Measurements from ENCODE around the gene RAD54L. TPM values are rescaled to one million over a fixed set of nuclear protein-coding genes. Genes with fewer than 3 reads are reported as not detected.

Gene RAD54L
- total and polyA plus RNA-seq, 9 donors = 2.8 to 9.2 (median 7.8) TPM

DNA sequence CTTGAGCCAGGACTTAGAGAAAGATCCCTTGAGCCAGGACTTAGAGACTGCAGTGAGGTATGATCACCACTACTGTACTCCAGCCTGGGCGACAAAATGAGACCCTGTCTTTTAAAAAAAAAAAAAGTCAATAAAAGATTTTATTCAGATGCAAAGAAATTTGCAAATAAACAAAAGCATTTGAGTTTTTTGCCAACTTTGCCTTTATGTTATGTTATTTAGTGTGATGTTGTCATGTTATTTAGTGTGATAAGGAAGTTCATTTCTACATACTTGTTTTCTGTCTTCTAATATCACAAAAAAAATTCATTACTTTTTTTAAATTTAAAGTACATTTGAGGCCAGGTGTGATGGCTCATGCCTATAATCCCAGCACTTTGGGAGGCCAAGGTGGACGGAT is 9.0 kb downstream of the RAD54L start:
- no peaks in the 10 kb centered on the region for H3K4me1 ChIP-seq (ENCODE audit: control insufficient read depth, insufficient read depth, low read length)
- no peaks in the 10 kb centered on the region for H3K9me3 ChIP-seq (replicated peaks; ENCODE audit: control insufficient read depth, low read depth, low read length)
- no peak overlapping the region for H3K4me3 ChIP-seq (ENCODE audit: low read length)
- no peak for DNase-seq
- no CpG with 5 or more reads among the region's 2 CpGs for WGBS (ENCODE audit: insufficient coverage)
- no peaks in the 10 kb centered on the region for H3K27me3 ChIP-seq (ENCODE audit: control insufficient read depth, insufficient read depth, low read length)
- H3K36me3 ChIP-seq (ENCODE audit: control insufficient read depth, insufficient read depth, low read length) = peaks cover 35% of the 10 kb centered on the region
- H3K27ac ChIP-seq (ENCODE audit: low read length) = no peak overlapping the region

- no peaks in the 10 kb centered on the region for H3K9me3 ChIP-seq (replicated peaks; ENCODE audit: control insufficient read depth, low read depth, low read length)
- no peak overlapping the region for H3K27ac ChIP-seq (ENCODE audit: low read length)
- WGBS (ENCODE audit: insufficient coverage) = 80% methylated on average over 1 of the region's 1 CpG
- peaks cover 52% of the 10 kb centered on the region for H3K36me3 ChIP-seq (ENCODE audit: control insufficient read depth, insufficient read depth, low read length)
- H3K4me3 ChIP-seq (ENCODE audit: low read length) = no peak overlapping the region
- H3K27me3 ChIP-seq (ENCODE audit: control insufficient read depth, insufficient read depth, low read length) = no peaks in the 10 kb centered on the region
- H3K4me1 ChIP-seq (ENCODE audit: control insufficient read depth, insufficient read depth, low read length) = no peaks in the 10 kb centered on the region
- DNase-seq = no peak
Observed at GRCh38 chr1:46262508-46262907, 14.9 kb downstream of the RAD54L start.

- H3K9me3 ChIP-seq (replicated peaks; ENCODE audit: control insufficient read depth, low read depth, low read length) = no peaks in the 10 kb centered on the region
- H3K36me3 ChIP-seq (ENCODE audit: control insufficient read depth, insufficient read depth, low read length) = peaks cover 55% of the 10 kb centered on the region
- H3K27ac ChIP-seq (ENCODE audit: low read length) = no peak overlapping the region
- WGBS (ENCODE audit: insufficient coverage) = no CpG with 5 or more reads among the region's 2 CpGs
- no peaks in the 10 kb centered on the region for H3K4me1 ChIP-seq (ENCODE audit: control insufficient read depth, insufficient read depth, low read length)
- H3K27me3 ChIP-seq (ENCODE audit: control insufficient read depth, insufficient read depth, low read length) = no peaks in the 10 kb centered on the region
- H3K4me3 ChIP-seq (ENCODE audit: low read length) = no peak overlapping the region
- no peak for DNase-seq
Observed at GRCh38 chr1:46263146-46263545, 15.6 kb downstream of the RAD54L start.

DNA sequence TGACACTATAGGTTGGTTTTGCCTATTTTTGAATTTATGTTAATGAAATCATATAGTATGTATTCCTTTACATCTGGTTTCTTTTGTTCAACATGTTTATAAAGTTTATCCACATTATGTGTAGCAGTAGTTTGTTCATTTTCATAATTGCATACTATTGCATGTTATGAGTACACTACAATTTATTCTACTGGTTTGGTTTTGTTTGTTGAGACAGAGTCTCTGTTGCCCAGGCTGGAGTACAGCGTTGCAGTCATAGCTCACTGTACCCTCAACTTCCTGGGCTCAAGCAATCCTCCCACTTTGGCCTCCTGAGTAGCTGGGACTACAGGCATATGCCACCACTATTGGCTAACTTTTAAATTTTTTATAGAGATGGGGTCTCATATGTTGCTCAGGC is 21.0 kb downstream of the RAD54L start:
- Histone ChIP-seq H3K27ac (ENCODE audit: low read length) (no peak overlapping the region), H3K4me3 (ENCODE audit: low read length) (no peak overlapping the region), H3K9me3 (replicated peaks; ENCODE audit: control insufficient read depth, low read depth, low read length) (no peaks in the 10 kb centered on the region), H3K4me1 (ENCODE audit: control insufficient read depth, insufficient read depth, low read length) (no peaks in the 10 kb centered on the region), H3K36me3 (ENCODE audit: control insufficient read depth, insufficient read depth, low read length) (peaks cover 50% of the 10 kb centered on the region), H3K27me3 (ENCODE audit: control insufficient read depth, insufficient read depth, low read length) (no peaks in the 10 kb centered on the region)
- no CpG with 5 or more reads among the region's 1 CpG for WGBS (ENCODE audit: insufficient coverage)
- no peak for DNase-seq

DNA sequence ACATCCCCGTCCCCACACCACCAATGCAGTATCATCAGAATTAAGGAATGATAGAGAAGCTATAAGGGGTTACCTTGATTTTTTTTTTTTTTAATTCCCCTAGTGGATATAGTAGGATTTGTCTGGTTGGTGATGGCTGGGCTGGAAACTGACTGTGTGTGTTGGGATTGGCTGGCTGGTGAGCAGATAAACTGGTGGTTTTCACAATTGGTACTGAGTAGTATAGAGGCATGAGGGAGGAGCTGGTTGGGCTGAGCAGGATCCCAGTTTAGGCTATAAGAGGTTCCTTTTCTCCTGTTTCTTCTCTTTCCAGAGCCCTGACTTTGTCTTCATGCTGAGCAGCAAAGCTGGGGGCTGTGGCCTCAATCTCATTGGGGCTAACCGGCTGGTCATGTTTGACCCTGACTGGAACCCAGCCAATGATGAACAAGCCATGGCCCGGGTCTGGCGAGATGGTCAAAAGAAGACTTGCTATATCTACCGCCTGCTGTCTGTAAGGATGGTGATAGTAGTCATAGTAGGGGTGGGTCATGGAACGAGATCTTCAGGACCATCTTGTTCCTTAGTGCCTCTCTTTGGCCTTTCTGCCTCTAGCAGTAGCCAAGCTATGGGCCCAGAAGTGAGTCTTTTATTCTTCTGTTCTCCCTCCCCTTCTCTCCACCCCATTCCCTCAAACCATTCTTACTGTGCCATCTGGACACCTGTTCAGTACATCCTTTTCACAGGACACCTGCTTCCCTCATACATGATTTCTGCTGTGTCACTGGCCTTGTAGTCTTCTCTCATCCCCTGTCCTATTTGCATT is 26.9 kb downstream of the RAD54L start:
- no peaks in the 10 kb centered on the region for H3K9me3 ChIP-seq (replicated peaks; ENCODE audit: control insufficient read depth, low read depth, low read length)
- WGBS (ENCODE audit: insufficient coverage) = 100% methylated on average over 4 of the region's 6 CpGs
- no peaks in the 10 kb centered on the region for H3K27me3 ChIP-seq (ENCODE audit: control insufficient read depth, insufficient read depth, low read length)
- no peak for DNase-seq
- H3K4me1 ChIP-seq (ENCODE audit: control insufficient read depth, insufficient read depth, low read length) = no peaks in the 10 kb centered on the region
- no peak overlapping the region for H3K27ac ChIP-seq (ENCODE audit: low read length)
- peaks cover 47% of the 10 kb centered on the region for H3K36me3 ChIP-seq (ENCODE audit: control insufficient read depth, insufficient read depth, low read length)
- H3K4me3 ChIP-seq (ENCODE audit: low read length) = no peak overlapping the region

DNA sequence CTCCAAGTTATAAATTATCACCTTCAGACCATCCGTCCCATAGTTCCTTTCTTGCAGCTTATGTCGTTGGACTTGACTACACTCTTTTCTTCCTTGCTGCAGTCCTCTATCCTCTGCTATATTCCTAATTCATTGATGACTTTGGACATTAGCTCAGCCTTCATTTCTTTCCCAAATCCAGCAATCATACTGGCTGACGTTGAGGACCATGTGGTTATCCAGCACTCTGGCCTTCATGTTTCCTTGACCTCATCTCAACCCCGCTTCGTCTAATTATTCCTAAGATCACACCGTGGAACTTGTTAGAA is 27.4 kb downstream of the RAD54L start:
- no peak for DNase-seq
- H3K27ac ChIP-seq (ENCODE audit: low read length) = no peak overlapping the region
- H3K9me3 ChIP-seq (replicated peaks; ENCODE audit: control insufficient read depth, low read depth, low read length) = no peaks in the 10 kb centered on the region
- 90% methylated on average over 6 of the region's 6 CpGs for WGBS (ENCODE audit: insufficient coverage)
- no peak overlapping the region for H3K4me3 ChIP-seq (ENCODE audit: low read length)
- H3K36me3 ChIP-seq (ENCODE audit: control insufficient read depth, insufficient read depth, low read length) = peaks cover 52% of the 10 kb centered on the region
- no peaks in the 10 kb centered on the region for H3K27me3 ChIP-seq (ENCODE audit: control insufficient read depth, insufficient read depth, low read length)
- no peaks in the 10 kb centered on the region for H3K4me1 ChIP-seq (ENCODE audit: control insufficient read depth, insufficient read depth, low read length)

GRCh38 chr1:46277658-46278373 is 30.3 kb downstream of the RAD54L start:
- Histone ChIP-seq H3K36me3 (ENCODE audit: control insufficient read depth, insufficient read depth, low read length) (peaks cover 62% of the 10 kb centered on the region), H3K27me3 (ENCODE audit: control insufficient read depth, insufficient read depth, low read length) (no peaks in the 10 kb centered on the region), H3K9me3 (replicated peaks; ENCODE audit: control insufficient read depth, low read depth, low read length) (no peaks in the 10 kb centered on the region), H3K4me3 (ENCODE audit: low read length) (no peak overlapping the region), H3K27ac (ENCODE audit: low read length) (no peak overlapping the region), H3K4me1 (ENCODE audit: control insufficient read depth, insufficient read depth, low read length) (no peaks in the 10 kb centered on the region)
- no peak for DNase-seq
- 78% methylated on average over 8 of the region's 14 CpGs for WGBS (ENCODE audit: insufficient coverage)

- peak; percentile 24 for DNase-seq
- H3K36me3 ChIP-seq (ENCODE audit: control insufficient read depth, insufficient read depth, low read length) = peaks cover 59% of the 10 kb centered on the region
- WGBS (ENCODE audit: insufficient coverage) = 69% methylated on average over 12 of the region's 12 CpGs
Observed at GRCh38 chr1:46278807-46279206, 31.2 kb downstream of the RAD54L start.

DNA sequence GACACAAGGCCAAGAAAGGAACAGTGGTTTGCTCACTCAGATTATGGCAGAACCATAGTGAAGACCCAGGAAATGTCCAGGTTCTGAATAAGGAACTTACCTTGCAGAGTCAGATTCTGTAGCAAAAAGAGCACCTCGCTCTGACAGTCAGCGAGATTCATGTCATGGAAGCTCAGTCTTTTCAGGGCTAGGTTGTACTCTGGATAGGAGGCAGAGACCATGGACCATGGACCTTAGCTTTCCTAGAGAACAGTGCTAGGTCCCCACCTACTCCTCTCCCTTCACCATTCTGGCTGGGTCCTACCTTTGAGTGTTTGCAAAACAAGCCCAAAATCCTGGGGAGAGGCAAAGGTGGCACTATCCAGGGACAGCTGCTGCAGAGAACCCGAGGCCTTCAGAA is 32.5 kb downstream of the RAD54L start:
- WGBS (ENCODE audit: insufficient coverage) = 93% methylated on average over 2 of the region's 3 CpGs
- DNase-seq = no peak
- peaks cover 6% of the 10 kb centered on the region for H3K4me1 ChIP-seq (ENCODE audit: control insufficient read depth, insufficient read depth, low read length)
- H3K27ac ChIP-seq (ENCODE audit: low read length) = no peak overlapping the region
- H3K9me3 ChIP-seq (replicated peaks; ENCODE audit: control insufficient read depth, low read depth, low read length) = no peaks in the 10 kb centered on the region
- peaks cover 66% of the 10 kb centered on the region for H3K36me3 ChIP-seq (ENCODE audit: control insufficient read depth, insufficient read depth, low read length)
- H3K4me3 ChIP-seq (ENCODE audit: low read length) = no peak overlapping the region
- H3K27me3 ChIP-seq (ENCODE audit: control insufficient read depth, insufficient read depth, low read length) = no peaks in the 10 kb centered on the region

More at GRCh38 chr1:46278807-46279206, 31.2 kb downstream of the RAD54L start:
- no peaks in the 10 kb centered on the region for H3K27me3 ChIP-seq (ENCODE audit: control insufficient read depth, insufficient read depth, low read length)
- no peak overlapping the region for H3K27ac ChIP-seq (ENCODE audit: low read length)
- no peaks in the 10 kb centered on the region for H3K4me1 ChIP-seq (ENCODE audit: control insufficient read depth, insufficient read depth, low read length)
- no peaks in the 10 kb centered on the region for H3K9me3 ChIP-seq (replicated peaks; ENCODE audit: control insufficient read depth, low read depth, low read length)
- H3K4me3 ChIP-seq (ENCODE audit: low read length) = no peak overlapping the region

DNA sequence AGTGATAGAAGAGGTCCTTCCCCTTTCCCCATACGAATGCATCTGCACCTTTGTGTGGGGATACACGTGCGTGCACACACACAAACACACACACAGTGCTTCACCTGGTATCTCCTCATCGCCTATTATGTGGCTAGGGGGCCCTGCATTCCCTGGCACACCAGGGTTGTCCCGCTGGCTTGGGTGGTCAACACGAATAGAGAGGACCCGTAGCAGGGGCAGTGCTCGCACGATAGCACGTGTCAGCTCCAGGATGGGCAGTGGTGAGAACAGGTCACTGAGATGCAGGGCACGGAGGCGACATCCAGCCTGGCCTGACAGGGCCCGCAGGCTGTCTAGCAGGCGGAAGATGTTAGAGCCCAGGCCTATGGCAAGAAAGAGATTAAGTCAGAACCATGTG is 33.5 kb downstream of the RAD54L start:
- no peaks in the 10 kb centered on the region for H3K9me3 ChIP-seq (replicated peaks; ENCODE audit: control insufficient read depth, low read depth, low read length)
- H3K27me3 ChIP-seq (ENCODE audit: control insufficient read depth, insufficient read depth, low read length) = no peaks in the 10 kb centered on the region
- DNase-seq = no peak
- no peak overlapping the region for H3K4me3 ChIP-seq (ENCODE audit: low read length)
- 94% methylated on average over 10 of the region's 14 CpGs for WGBS (ENCODE audit: insufficient coverage)
- peaks cover 15% of the 10 kb centered on the region for H3K4me1 ChIP-seq (ENCODE audit: control insufficient read depth, insufficient read depth, low read length)
- peaks cover 75% of the 10 kb centered on the region for H3K36me3 ChIP-seq (ENCODE audit: control insufficient read depth, insufficient read depth, low read length)
- no peak overlapping the region for H3K27ac ChIP-seq (ENCODE audit: low read length)
